HG03457 (cell line): ENCODE results near the gene LINC00305.

Experiments
- ATAC-seq: cut with Tn5 transposase; IDR thresholded peaks from one replicate; pipeline ENCODE4 v1.9.1; 2021; ENCODE audit warnings: moderate number of reproducible peaks; ENCODE audit not compliant: unreplicated experiment

LINC00305 gene

GRCh38 chr18:64148988-64149387 lies at the start of gene LINC00305:
TSS of gene LINC00305 (minus strand) at chr18:64149088.
- ATAC-seq: no peak

GRCh38 chr18:64191069-64191468 lies 42.2 kb upstream of the LINC00305 start:
- no peak for ATAC-seq

- ATAC-seq: no peak
These were observed 37.1 kb upstream of the LINC00305 start for GRCh38 chr18:64185987-64186386.

- ATAC-seq: no peak
These were observed 34.8 kb upstream of the LINC00305 start for GRCh38 chr18:64183665-64184064.

- ATAC-seq: no peak
These were observed 31.7 kb upstream of the LINC00305 start for GRCh38 chr18:64180617-64181016.

GRCh38 chr18:64180171-64180570 lies 31.3 kb upstream of the LINC00305 start:
- ATAC-seq: no peak

- no peak for ATAC-seq
These were observed 30.7 kb upstream of the LINC00305 start for GRCh38 chr18:64179556-64180080.

GRCh38 chr18:64178860-64179259 lies 30.0 kb upstream of the LINC00305 start:
- no peak for ATAC-seq

- no peak for ATAC-seq
These were observed 26.5 kb upstream of the LINC00305 start for GRCh38 chr18:64175432-64175831.

GRCh38 chr18:64171576-64171975 lies 22.7 kb upstream of the LINC00305 start:
- no peak for ATAC-seq

GRCh38 chr18:64167408-64167925 lies 18.6 kb upstream of the LINC00305 start:
- ATAC-seq: no peak

- no peak for ATAC-seq
These were observed 17.0 kb upstream of the LINC00305 start for GRCh38 chr18:64165906-64166305.

GRCh38 chr18:64164883-64165282 lies 16.0 kb upstream of the LINC00305 start:
- ATAC-seq: no peak

- no peak for ATAC-seq
These were observed 1.1 kb upstream of the LINC00305 start for GRCh38 chr18:64149916-64150438.

- no peak for ATAC-seq
These were observed 6.0 kb downstream of the LINC00305 start for GRCh38 chr18:64142904-64143303.

- no peak for ATAC-seq
These were observed 11.0 kb downstream of the LINC00305 start for GRCh38 chr18:64137914-64138313.

- no peak for ATAC-seq
These were observed 14.7 kb downstream of the LINC00305 start for GRCh38 chr18:64134044-64134747.

GRCh38 chr18:64132871-64133270 lies 16.0 kb downstream of the LINC00305 start:
- no peak for ATAC-seq

- ATAC-seq: no peak
These were observed 17.6 kb downstream of the LINC00305 start for GRCh38 chr18:64131314-64131713.

- ATAC-seq: peak; percentile 95
These were observed 21.7 kb downstream of the LINC00305 start for GRCh38 chr18:64127172-64127571.

GRCh38 chr18:64119916-64120315 lies 29.0 kb downstream of the LINC00305 start:
- no peak for ATAC-seq

- no peak for ATAC-seq
These were observed 30.5 kb downstream of the LINC00305 start for GRCh38 chr18:64118406-64118805.
